OCI-LY3 (cell line): Measurements from ENCODE around the gene RANBP1.

ENCODE experiments used
- H2AFZ ChIP-seq: fragments of 200-600, 300-600 bp; shearing (Covaris generic); 2 replicates; pipeline ENCODE4 v1.6.0; 2014; ENCODE audit warnings: antibody characterized with exemption, low read depth, low read length
- H3K27ac ChIP-seq: fragments of 200-600, 300-600 bp; sonication (generic); 2 replicates; pipeline ENCODE4 v1.5.1; 2014; ENCODE audit warnings: mild to moderate bottlenecking, low read length, moderate library complexity, mixed read lengths
- H3K27me3 ChIP-seq: fragments of 200-600, 300-600 bp; sonication (generic); 2 replicates; pipeline ENCODE4 v1.6.1; 2014; ENCODE audit warnings: low read depth, low read length, mixed read lengths
- H3K36me3 ChIP-seq: fragments of 200-600, 300-600 bp; sonication (generic); replicated peaks from 2 replicates; pipeline ENCODE3; 2014; ENCODE audit warnings: low read depth, low read length, mixed read lengths
- H3K4me1 ChIP-seq: fragments of 300-600, 200-600 bp; sonication (generic); 2 replicates; pipeline ENCODE4 v1.6.1; 2014; ENCODE audit warnings: low read length, mixed read lengths
- H3K4me2 ChIP-seq: fragments of 200-600, 300-600 bp; sonication (generic); 2 replicates; pipeline ENCODE4 v1.6.1; 2014; ENCODE audit warnings: low read length, mixed read lengths
- H3K4me3 ChIP-seq: fragments of 300-600, 200-600 bp; sonication (generic); 2 replicates; pipeline ENCODE4 v1.5.1; 2014; ENCODE audit warnings: antibody characterized with exemption, mild to moderate bottlenecking, low read length, moderate library complexity
- H3K79me2 ChIP-seq: fragments of 300-600, 200-600 bp; shearing (Covaris generic); 2 replicates; pipeline ENCODE4 v1.6.1; 2014; ENCODE audit warnings: mild to moderate bottlenecking, low read length, mixed read lengths
- H3K9ac ChIP-seq: fragments of 300-600, 200-600 bp; shearing (Covaris generic); 2 replicates; pipeline ENCODE4 v1.6.0; 2014; ENCODE audit warnings: mild to moderate bottlenecking, low read length, moderate library complexity
- H3K9me3 ChIP-seq: fragments of 200-600, 300-600 bp; shearing (Covaris generic); 2 replicates; pipeline ENCODE4 v1.6.1; 2014; ENCODE audit warnings: low read length, mixed read lengths; ENCODE audit not compliant: insufficient read depth
- H4K20me1 ChIP-seq: fragments of 200-600, 300-600 bp; sonication (generic); 2 replicates; pipeline ENCODE4 v1.6.1; 2016; ENCODE audit warnings: low read length, mixed read lengths; ENCODE audit not compliant: insufficient read depth
- CTCF ChIP-seq: fragments of 200-600, 300-600 bp; sonication (generic); IDR thresholded peaks from 2 replicates; pipeline ENCODE4 v1.5.1; 2014; ENCODE audit warnings: antibody characterized with exemption, low read length, low read depth
- EZH2phosphoT487 ChIP-seq: fragments of 200-600 bp; shearing (Covaris generic); IDR thresholded peaks from 2 replicates; pipeline ENCODE4 v1.6.1; 2018; ENCODE audit warnings: antibody characterized with exemption, mixed run types, low read depth

Gene RANBP1

GRCh38 chr22:20169253-20169822 is 53.4 kb downstream of the RANBP1 start:
- Histone ChIP-seq H3K27ac (no peak overlapping the region), H3K79me2 (no peaks in the 10 kb centered on the region), H3K4me3 (no peak overlapping the region), H3K27me3 (peaks cover 8% of the 10 kb centered on the region; the same call in 1 of the 2 replicates), H3K9me3 (no peaks in the 10 kb centered on the region), H4K20me1 (no peaks in the 10 kb centered on the region), H3K4me1 (no peaks in the 10 kb centered on the region), H2AFZ (no peak overlapping the region), H3K9ac (no peak overlapping the region), H3K36me3 (no peaks in the 10 kb centered on the region), H3K4me2 (no peak overlapping the region)
- TF ChIP-seq EZH2phosphoT487 (no peak), CTCF (no peak)

GRCh38 chr22:20170170-20170569 is 54.3 kb downstream of the RANBP1 start:
- H3K4me3 ChIP-seq: no peak overlapping the region
- no peak for TF ChIP-seq EZH2phosphoT487
- TF ChIP-seq CTCF: no peak

GRCh38 chr22:20171288-20172140 is 55.6 kb downstream of the RANBP1 start:
- Histone ChIP-seq H3K4me1 (no peaks in the 10 kb centered on the region), H3K4me2 (no peak overlapping the region), H3K27ac (no peak overlapping the region), H3K4me3 (no peak overlapping the region), H4K20me1 (no peaks in the 10 kb centered on the region), H3K36me3 (no peaks in the 10 kb centered on the region), H3K79me2 (no peaks in the 10 kb centered on the region), H3K9me3 (no peaks in the 10 kb centered on the region), H3K9ac (no peak overlapping the region), H2AFZ (no peak overlapping the region), H3K27me3 (peaks cover 8% of the 10 kb centered on the region; the same call in 1 of the 2 replicates)
- no peak for TF ChIP-seq EZH2phosphoT487
- TF ChIP-seq CTCF: no peak

More at GRCh38 chr22:20170170-20170569, 54.3 kb downstream of the RANBP1 start:
- Histone ChIP-seq H3K79me2 (no peaks in the 10 kb centered on the region), H4K20me1 (no peaks in the 10 kb centered on the region), H3K4me2 (no peak overlapping the region), H3K9me3 (no peaks in the 10 kb centered on the region), H3K4me1 (no peaks in the 10 kb centered on the region), H3K27me3 (peaks cover 8% of the 10 kb centered on the region; the same call in 1 of the 2 replicates), H3K27ac (no peak overlapping the region), H3K9ac (no peak overlapping the region), H3K36me3 (no peaks in the 10 kb centered on the region), H2AFZ (no peak overlapping the region)

GRCh38 chr22:20172141-20172613 is 56.3 kb downstream of the RANBP1 start:
- TF ChIP-seq CTCF (no peak), EZH2phosphoT487 (no peak)
- no peaks in the 10 kb centered on the region for H3K9me3 ChIP-seq
- H4K20me1 ChIP-seq: no peaks in the 10 kb centered on the region
- H3K4me2 ChIP-seq: no peak overlapping the region
- H3K9ac ChIP-seq: no peak overlapping the region
- H3K4me3 ChIP-seq: no peak overlapping the region
- H3K4me1 ChIP-seq: no peaks in the 10 kb centered on the region
- no peak overlapping the region for H3K27ac ChIP-seq
- no peaks in the 10 kb centered on the region for H3K36me3 ChIP-seq
- H3K79me2 ChIP-seq: no peaks in the 10 kb centered on the region
- no peak overlapping the region for H2AFZ ChIP-seq
- peaks cover 8% of the 10 kb centered on the region; the same call in 1 of the 2 replicates for H3K27me3 ChIP-seq
